Right lobe of liver (tissue), 4 donors: ENCODE data around the gene RIMS4.

Experiments
- POLR2A ChIP-seq: fragments of 450-650 bp; IDR thresholded peaks from one replicate; pipeline ENCODE4 v1.6.1; 2017; ENCODE audit warnings: antibody characterized with exemption, mild to moderate bottlenecking
- TF ChIP-seq, protein P1 (sequence below), 4 donors: fragments of 200-600 bp in 3 of 4; fragments of 450-650 bp in 1 of 4; IDR thresholded peaks; one replicate each; pipeline versions ENCODE4 v1.5.1 to v1.8.0; 2016 to 2022; ENCODE audit warnings: antibody characterized with exemption in 4 of 4, mild to moderate bottlenecking in 2 of 4
- donor health status: DM: no; HTN: no; CAD: no.
- donor health status: DM: no; HTN: no; CAD: no.
- donor health status: DM: no; HTN: yes; CAD: no.

- TF ChIP-seq, protein P1, sequence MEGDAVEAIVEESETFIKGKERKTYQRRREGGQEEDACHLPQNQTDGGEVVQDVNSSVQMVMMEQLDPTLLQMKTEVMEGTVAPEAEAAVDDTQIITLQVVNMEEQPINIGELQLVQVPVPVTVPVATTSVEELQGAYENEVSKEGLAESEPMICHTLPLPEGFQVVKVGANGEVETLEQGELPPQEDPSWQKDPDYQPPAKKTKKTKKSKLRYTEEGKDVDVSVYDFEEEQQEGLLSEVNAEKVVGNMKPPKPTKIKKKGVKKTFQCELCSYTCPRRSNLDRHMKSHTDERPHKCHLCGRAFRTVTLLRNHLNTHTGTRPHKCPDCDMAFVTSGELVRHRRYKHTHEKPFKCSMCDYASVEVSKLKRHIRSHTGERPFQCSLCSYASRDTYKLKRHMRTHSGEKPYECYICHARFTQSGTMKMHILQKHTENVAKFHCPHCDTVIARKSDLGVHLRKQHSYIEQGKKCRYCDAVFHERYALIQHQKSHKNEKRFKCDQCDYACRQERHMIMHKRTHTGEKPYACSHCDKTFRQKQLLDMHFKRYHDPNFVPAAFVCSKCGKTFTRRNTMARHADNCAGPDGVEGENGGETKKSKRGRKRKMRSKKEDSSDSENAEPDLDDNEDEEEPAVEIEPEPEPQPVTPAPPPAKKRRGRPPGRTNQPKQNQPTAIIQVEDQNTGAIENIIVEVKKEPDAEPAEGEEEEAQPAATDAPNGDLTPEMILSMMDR (IDR thresholded peaks at IDR 0.05) = no peak
- TF ChIP-seq POLR2A = no peak
Observed at GRCh38 chr20:44732327-44732726, 78.0 kb downstream of the RIMS4 start.
